ENCODE data around the gene RNF167. TPM values are rescaled to one million over a fixed set of nuclear protein-coding genes. Genes with fewer than 3 reads are reported as not detected.

Gene RNF167
- total and polyA plus RNA-seq, 2 of the 4 experiments (the other 2 are of a cell fraction), result 13.1 to 79.5 TPM

- BruUV-seq (replicated peaks), result no TSS peak
- dilution Hi-C loops (cut with HindIII; ENCODE audit: low sequenced_read_pairs, unreplicated experiment), result no loop called here
Measured at GRCh38 chr17:4965311-4965986, 25.4 kb downstream of the RNF167 start.

More at GRCh38 chr17:4965311-4965986, 25.4 kb downstream of the RNF167 start:
- H2AFZ ChIP-seq (replicated peaks; ENCODE audit: low read length, poor library complexity), result no peak overlapping the region
- ChIA-PET POLR2A (ENCODE audit: unreplicated experiment) (interaction anchor here (1.1 to 3.0 kb wide), 3 partner anchors 8 to 26 kb away, joined by 3 to 19 read pairs (median 14); partner anchors contain the start of genes PFN1, RNF167 and SLC25A11), CTCF (no interaction called here)
- no peak overlapping the region for H2BK15ac ChIP-seq (ENCODE audit: low read depth, low read length)
- no peak overlapping the region for H3K4me3 ChIP-seq (ENCODE audit: insufficient read depth, low read depth, low read length)
- peaks cover 14% of the 10 kb centered on the region for H3K9me1 ChIP-seq (ENCODE audit: insufficient read depth, low read length)
- H4K8ac ChIP-seq (ENCODE audit: low read depth in 2 of 2, low read length in 2 of 2), result no peak overlapping the region; a peak in 1 of 4 replicates
- no peak overlapping the region for H2AK9ac ChIP-seq (replicated peaks; ENCODE audit: low read depth, low read length, poor library complexity)
- intact Hi-C loops (cut with micrococcal nuclease) (loop anchor here (5.0 kb wide), 1 partner anchor 58 kb away; no protein-coding TSS in a partner anchor), in situ Hi-C loops (cut with MboI; ENCODE audit: low sequenced_read_pairs) (no loop called here)
- H4K5ac ChIP-seq (ENCODE audit: low read depth, low read length), result no peak overlapping the region
- no peak for ATAC-seq (ENCODE audit: low read depth)
- no peak overlapping the region for H2BK20ac ChIP-seq (ENCODE audit: low read depth, low read length)
- no peaks in the 10 kb centered on the region for H3K9me3 ChIP-seq (ENCODE audit: control insufficient read depth, insufficient read depth, low read length)
- 0 out of 2 replicates have a peak, but pooled peaks have one; percentile 33 for TF ChIP-seq CEBPB (IDR thresholded peaks at IDR 0.05; ENCODE audit: low read depth, low read length)
- no peak for TF ChIP-seq BHLHE40 (IDR thresholded peaks at IDR 0.05; ENCODE audit: low read depth, low read length)
- no peak for TF ChIP-seq RFX5 (IDR thresholded peaks at IDR 0.05; ENCODE audit: low read depth, low read length)
- peak; percentile 32; the same call in 1 of the 2 replicates for TF ChIP-seq POLR2A (IDR thresholded peaks at IDR 0.05; ENCODE audit: low read depth, low read length)
- TF ChIP-seq MXI1 (IDR thresholded peaks at IDR 0.05; ENCODE audit: borderline replicate concordance, low read depth, low read length), result no peak
- no peak for TF ChIP-seq SMC3 (IDR thresholded peaks at IDR 0.05; ENCODE audit: low read depth, low read length)
- TF ChIP-seq CTCF (conservative IDR thresholded peaks at IDR 0.05; ENCODE audit: low read depth, low read length), result no peak
- no peak for TF ChIP-seq NFE2L2 (IDR thresholded peaks at IDR 0.05; ENCODE audit: low read depth, low read length)
- no peak for TF ChIP-seq MAZ (IDR thresholded peaks at IDR 0.05; ENCODE audit: borderline replicate concordance, low read depth, low read length)
- TF ChIP-seq FOS (IDR thresholded peaks at IDR 0.05; ENCODE audit: low read depth, low read length), result no peak
- no peak for TF ChIP-seq CHD1 (IDR thresholded peaks at IDR 0.05; ENCODE audit: low read depth, low read length)
- TF ChIP-seq MAFK (IDR thresholded peaks at IDR 0.05; ENCODE audit: low read depth, low read length), result no peak
- no peak overlapping the region for H3K14ac ChIP-seq (replicated peaks; ENCODE audit: low read depth, low read length)
- H3K27ac ChIP-seq (ENCODE audit: insufficient read depth, low read length), result no peak overlapping the region
- WGBS, 2 experiments (ENCODE audit: extremely low coverage in 2 of 2, insufficient read length in 1 of 2), result 100% methylated on average over 2 of the region's 15 CpGs; no CpG with 5 or more reads in 1 of the 2 experiments
- no peak overlapping the region for H2BK120ac ChIP-seq (ENCODE audit: low read depth, low read length)
- peaks cover 3% of the 10 kb centered on the region; the same call in 1 of the 2 replicates for H4K20me1 ChIP-seq (ENCODE audit: insufficient read depth, low read length)
- DNase-seq, result no peak
- no peaks in the 10 kb centered on the region for H3K27me3 ChIP-seq (ENCODE audit: control insufficient read depth, insufficient read depth, low read length)
- no peak overlapping the region for H3K23ac ChIP-seq (ENCODE audit: low read depth, low read length)
- H3K4me1 ChIP-seq (ENCODE audit: control insufficient read depth, insufficient read depth, low read length), result peaks cover 14% of the 10 kb centered on the region
- peaks cover 14 to 57% of the 10 kb centered on the region in 2 experiments for H3K79me1 ChIP-seq (ENCODE audit: low read depth in 1 of 2, low read length in 2 of 2)
- no peak overlapping the region for H2BK5ac ChIP-seq (ENCODE audit: low read depth, low read length, poor library complexity, severe bottlenecking)
- no peak overlapping the region for H3K4ac ChIP-seq (ENCODE audit: low read depth, low read length)
- no peak overlapping the region for H3K4me2 ChIP-seq (ENCODE audit: low read depth, low read length)
- no peak overlapping the region for H3K56ac ChIP-seq (ENCODE audit: extremely low read depth, insufficient read depth, low read length)
- H3K9ac ChIP-seq (ENCODE audit: low read depth, low read length), result no peak overlapping the region
- peak overlapping the region; percentile 28; the same call in 1 of the 2 replicates for H2AK5ac ChIP-seq (ENCODE audit: low read depth, low read length)
- peaks cover 15% of the 10 kb centered on the region for H3K36me3 ChIP-seq (ENCODE audit: control insufficient read depth, insufficient read depth, low read length)
- H4K91ac ChIP-seq (ENCODE audit: insufficient read depth, low read depth, low read length), result no peak overlapping the region
- H3K18ac ChIP-seq (ENCODE audit: low read depth, low read length), result no peak overlapping the region
